T-helper 22 cell (primary cell): ENCODE measurements around the gene LSP1.

Source experiments
- DNase-seq: peaks from one replicate; pipeline ENCODE4 v3.0.0-alpha.2; 2020; ENCODE audit warnings: low read depth

The LSP1 gene

GRCh38 chr11:1916986-1917522 lies 64.2 kb downstream of the LSP1 start:
- DNase-seq: no peak

- no peak for DNase-seq
Observed at GRCh38 chr11:1917523-1918435, 64.9 kb downstream of the LSP1 start.

- no peak for DNase-seq
Observed at GRCh38 chr11:1918436-1919315, 65.8 kb downstream of the LSP1 start.

GRCh38 chr11:1919391-1920127 lies 66.7 kb downstream of the LSP1 start, which contains the start of gene TNNT3:
TNNT3 (plus strand) TSS chr11:1919703; CDS start chr11:1922875, 3,172 bp downstream.
- DNase-seq: no peak

- DNase-seq: no peak
Observed at GRCh38 chr11:1920128-1920908, 67.4 kb downstream of the LSP1 start.

- no peak for DNase-seq
Observed at GRCh38 chr11:1920909-1921573, 68.2 kb downstream of the LSP1 start.

GRCh38 chr11:1921574-1922141 lies 68.8 kb downstream of the LSP1 start:
- DNase-seq: no peak

GRCh38 chr11:1922481-1923081 lies 69.7 kb downstream of the LSP1 start:
- no peak for DNase-seq

GRCh38 chr11:1923201-1923956 lies 70.5 kb downstream of the LSP1 start:
- no peak for DNase-seq

- DNase-seq: no peak
Observed at GRCh38 chr11:1924181-1924580, 71.3 kb downstream of the LSP1 start.

- DNase-seq: no peak
Observed at GRCh38 chr11:1924646-1925372, 71.9 kb downstream of the LSP1 start.

GRCh38 chr11:1925373-1926155 lies 72.7 kb downstream of the LSP1 start:
- DNase-seq: no peak

- no peak for DNase-seq
Observed at GRCh38 chr11:1926156-1927025, 73.5 kb downstream of the LSP1 start.

- no peak for DNase-seq
Observed at GRCh38 chr11:1927026-1927847, 74.4 kb downstream of the LSP1 start.

- no peak for DNase-seq
Observed at GRCh38 chr11:1927848-1928469, 75.1 kb downstream of the LSP1 start.
